B cell (primary cell): ENCODE results near the gene EDAR. TPM values are rescaled to one million over a fixed set of nuclear protein-coding genes. Genes with fewer than 3 reads are reported as not detected.

ENCODE experiments used
- ATAC-seq: fragments of 200-7000 bp; cut with Tn5 transposase; one replicate; pipeline ENCODE4 v1.10.0; 2021; ENCODE audit warnings: low read depth, mild to moderate bottlenecking, moderate number of reproducible peaks, moderate library complexity
- CTCF ChIA-PET: fragments of 350-600 bp; sonication (Branson Sonifier 250); formaldehyde crosslinking; loops from one replicate; lab custom pipeline; 2021; ENCODE audit warnings: antibody characterized with exemption, inconsistent platforms; lab: Charles Lee
- POLR2A ChIA-PET: fragments of 350-600 bp; sonication (Branson Sonifier 250); formaldehyde crosslinking; loops from one replicate; lab custom pipeline; 2021; ENCODE audit warnings: antibody characterized with exemption; lab: Charles Lee
- DNase-seq: peaks from one replicate; pipeline ENCODE4 v3.0.0; 2013
- H2AFZ ChIP-seq: 2 replicates; pipeline ENCODE4 v1.6.1; 2012; ENCODE audit warnings: mild to moderate bottlenecking, low read depth, low read length; ENCODE audit not compliant: insufficient read depth, poor library complexity, severe bottlenecking
- H3K27ac ChIP-seq, 2 donors: 1 replicate in 1 of 2; 2 replicates in 1 of 2; pipeline ENCODE4 v1.5.1; 2012 to 2013; ENCODE audit warnings: low read length in 2 of 2, mild to moderate bottlenecking in 2 of 2, moderate library complexity in 1 of 2
- H3K27me3 ChIP-seq, 4 experiments: fragments of 200-600 bp in 1 of 4; sonication (generic) in 1 of 4; replicated peaks in 1 of 4; 1 replicate in 2 of 4; 2 replicates in 2 of 4; pipeline versions ENCODE4 v1.6.1 to v1.7.0; 2013 to 2016; ENCODE audit warnings: low read length in 3 of 4, mild to moderate bottlenecking in 2 of 4, mixed read lengths in 1 of 4, moderate library complexity in 1 of 4; ENCODE audit not compliant: insufficient read depth in 4 of 4, control insufficient read depth in 3 of 4; ENCODE audit errors: control extremely low read depth in 1 of 4
- H3K36me3 ChIP-seq, 2 experiments: replicated peaks in 1 of 2; 1 replicate in 1 of 2; 2 replicates in 1 of 2; pipeline versions ENCODE4 v1.6.1 to v1.7.1; 2013; ENCODE audit warnings: low read length in 1 of 2; ENCODE audit not compliant: insufficient read depth in 2 of 2, control insufficient read depth in 1 of 2; ENCODE audit errors: control extremely low read depth in 1 of 2, extremely low read depth in 1 of 2
- H3K4me1 ChIP-seq, 2 donors: fragments of 200-600 bp in 1 of 2; sonication (generic) in 1 of 2; 1 replicate in 1 of 2; 2 replicates in 1 of 2; pipeline versions ENCODE4 v1.5.1 to v1.6.1; 2013 to 2017; ENCODE audit warnings: low read length in 2 of 2; ENCODE audit not compliant: control insufficient read depth in 2 of 2, insufficient read depth in 2 of 2
- H3K4me2 ChIP-seq: replicated peaks from 2 replicates; pipeline ENCODE3; 2012; ENCODE audit warnings: mild to moderate bottlenecking, low read depth, low read length; ENCODE audit not compliant: poor library complexity, severe bottlenecking
- H3K4me3 ChIP-seq, 5 experiments: fragments of 200-600 bp in 1 of 5; sonication (generic) in 1 of 5; 1 replicate in 3 of 5; 2 replicates in 2 of 5; pipeline versions ENCODE4 v1.5.1 to v1.7.0; 2011 to 2016; ENCODE audit warnings: low read length in 4 of 5, mild to moderate bottlenecking in 4 of 5, low read depth in 2 of 5, control low read depth in 1 of 5, moderate library complexity in 1 of 5; ENCODE audit not compliant: insufficient read depth in 1 of 5; ENCODE audit errors: control extremely low read depth in 1 of 5, extremely low read depth in 1 of 5
- H3K79me2 ChIP-seq: fragments of 200-600 bp; sonication (generic); one replicate; pipeline ENCODE4 v1.6.0; 2016; ENCODE audit warnings: low read length; ENCODE audit not compliant: control insufficient read depth, insufficient read depth
- H3K9ac ChIP-seq: fragments of 200-600 bp; sonication (generic); 2 replicates; pipeline ENCODE4 v1.6.1; 2017; ENCODE audit warnings: mild to moderate bottlenecking, low read length, moderate library complexity
- H3K9me3 ChIP-seq, 3 donors: one replicate each; pipeline versions ENCODE4 v1.6.1 to v1.7.1; 2013; ENCODE audit warnings: low read length in 2 of 3; ENCODE audit not compliant: control insufficient read depth in 2 of 3, insufficient read depth in 1 of 3; ENCODE audit errors: control extremely low read depth in 1 of 3
- H4K20me1 ChIP-seq: 2 replicates; pipeline ENCODE4 v1.6.0; 2012; ENCODE audit warnings: mild to moderate bottlenecking, low read length; ENCODE audit not compliant: insufficient read depth, control insufficient read depth, poor library complexity, severe bottlenecking
- H3K27ac Mint-ChIP-seq: one replicate; pipeline ENCODE4 v1.8.0; 2021; ENCODE audit warnings: mixed read lengths
- H3K27me3 Mint-ChIP-seq: one replicate; pipeline ENCODE4 v1.8.0; 2021; ENCODE audit warnings: mixed read lengths
- H3K4me1 Mint-ChIP-seq: one replicate; pipeline ENCODE4 v1.8.0; 2021; ENCODE audit warnings: mixed read lengths
- H3K4me3 Mint-ChIP-seq: one replicate; pipeline ENCODE4 v1.8.0; 2021; ENCODE audit warnings: mixed read lengths
- H3K9me3 Mint-ChIP-seq: one replicate; pipeline ENCODE4 v1.8.0; 2022; ENCODE audit warnings: mixed read lengths; ENCODE audit not compliant: insufficient read depth
- CTCF ChIP-seq: fragments of 200-600 bp; IDR thresholded peaks from one replicate; pipeline ENCODE4 v1.8.0; 2022; ENCODE audit warnings: antibody characterized with exemption, mild to moderate bottlenecking
- EZH2 ChIP-seq: IDR thresholded peaks from 2 replicates; pipeline ENCODE4 v1.6.1; 2012; ENCODE audit warnings: borderline replicate concordance, low read depth, mild to moderate bottlenecking, moderate library complexity, low read length; ENCODE audit not compliant: insufficient read depth, poor library complexity, severe bottlenecking
- WGBS: methylation state at CpG from one replicate; pipeline ENCODE4 v1.1.5; 2013; ENCODE audit warnings: missing lambda C conversion rate; ENCODE audit not compliant: insufficient coverage; 5-methylcytosine and 5-hydroxymethylcytosine counted together
- intact Hi-C: fragments of 100-400 bp; cut with micrococcal nuclease; formaldehyde crosslinking; loops from one replicate; pipeline ENCODE4 v1.10.0; 2022
- polyA plus RNA-seq: library from polyadenylated mRNA; depleted of rRNA; stranded (reverse); fragments of >200 nt; gene quantifications from 2 replicates; pipeline ENCODE4 v1.2.3, GENCODE V29; 2012
- total RNA-seq, 2 donors: library from RNA; stranded (reverse); fragments of 120-200 nt in 1 of 2; gene quantifications; 1 replicate in 1 of 2; 2 replicates in 1 of 2; pipeline versions ENCODE4 v1.2.3 to v1.2.4, GENCODE V29; 2013 to 2022

EDAR gene
- total and polyA plus RNA-seq, 2 donors (not counting 1 experiment from before 2014, with no cell fraction given), result 0.03 TPM; not detected in 1

GRCh38 chr2:109027702-109028101 is 38.7 kb upstream of the EDAR start:
- no peaks in the 10 kb centered on the region for H3K9me3 ChIP-seq
- DNase-seq (no peak), ATAC-seq (no peak)
- Mint-ChIP-seq H3K4me1 (peaks cover 12% of the 10 kb centered on the region), H3K27ac (no peak overlapping the region), H3K4me3 (no peak overlapping the region), H3K27me3 (no peaks in the 10 kb centered on the region), H3K9me3 (no peaks in the 10 kb centered on the region)
- no peak overlapping the region for H2AFZ ChIP-seq
- no peak overlapping the region for H3K9ac ChIP-seq
- no peak overlapping the region for H3K4me2 ChIP-seq
- TF ChIP-seq EZH2 (no peak), CTCF (no peak)
- ChIA-PET POLR2A (no interaction called here), CTCF (no interaction called here)
- intact Hi-C loops, result no loop called here
- H3K4me3 ChIP-seq, result no peak overlapping the region
- 98% methylated on average over 5 of the region's 5 CpGs for WGBS
- no peaks in the 10 kb centered on the region for H4K20me1 ChIP-seq
- no peaks in the 10 kb centered on the region for H3K27me3 ChIP-seq
- no peak overlapping the region for H3K27ac ChIP-seq
- H3K4me1 ChIP-seq, result peaks cover 4 to 9% of the 10 kb centered on the region in 2 donors
- no peaks in the 10 kb centered on the region for H3K36me3 ChIP-seq
- H3K79me2 ChIP-seq, result no peaks in the 10 kb centered on the region

GRCh38 chr2:109024477-109024876 is 35.5 kb upstream of the EDAR start:
- H3K4me2 ChIP-seq, result no peak overlapping the region
- no peaks in the 10 kb centered on the region for H3K27me3 ChIP-seq
- Mint-ChIP-seq H3K4me1 (no peaks in the 10 kb centered on the region), H3K4me3 (no peak overlapping the region), H3K9me3 (no peaks in the 10 kb centered on the region), H3K27ac (no peak overlapping the region), H3K27me3 (peaks cover 9% of the 10 kb centered on the region)
- no peaks in the 10 kb centered on the region for H3K4me1 ChIP-seq
- no peaks in the 10 kb centered on the region for H3K36me3 ChIP-seq
- H3K79me2 ChIP-seq, result no peaks in the 10 kb centered on the region
- DNase-seq (no peak), ATAC-seq (no peak)
- no peak overlapping the region for H3K4me3 ChIP-seq
- H2AFZ ChIP-seq, result no peak overlapping the region
- no peak overlapping the region for H3K27ac ChIP-seq
- ChIA-PET POLR2A (no interaction called here), CTCF (no interaction called here)
- H4K20me1 ChIP-seq, result no peaks in the 10 kb centered on the region
- H3K9ac ChIP-seq, result no peak overlapping the region
- no peaks in the 10 kb centered on the region for H3K9me3 ChIP-seq
- no CpG with 5 or more reads among the region's 3 CpGs for WGBS
- TF ChIP-seq EZH2, result no peak
- no peak for TF ChIP-seq CTCF
- intact Hi-C loops, result no loop called here
